Heart right ventricle (tissue), 16 donors: ENCODE data around the gene ANKRD6. TPM values are rescaled to one million over a fixed set of nuclear protein-coding genes. Genes with fewer than 3 reads are reported as not detected.

Source experiments
- ATAC-seq, 8 donors: fragments of 200-7000 bp; cut with Tn5 transposase; one replicate each; pipeline ENCODE4 v1.9.1; 2020; ENCODE audit warnings: mild to moderate bottlenecking in 8 of 8, moderate library complexity in 8 of 8, moderate number of reproducible peaks in 1 of 8
- DNase-seq, 2 donors: peaks; one replicate each; pipeline ENCODE4 v3.0.0-alpha.2; 2020
- H3K27ac ChIP-seq, 10 donors: fragments of 200-600 bp; sonication (generic) in 2 of 10; one replicate each; pipeline versions ENCODE4 v1.5.0 to v1.8.0; 2020 to 2022; ENCODE audit warnings: mild to moderate bottlenecking in 3 of 10
- H3K27me3 ChIP-seq, 7 donors: fragments of 200-600 bp; one replicate each; pipeline ENCODE4 v1.8.0; 2021 to 2022; ENCODE audit warnings: mild to moderate bottlenecking in 2 of 7
- H3K36me3 ChIP-seq, 9 donors: fragments of 200-600 bp; sonication (generic) in 1 of 9; one replicate each; pipeline versions ENCODE4 v1.5.0 to v1.8.0; 2020 to 2022; ENCODE audit warnings: mild to moderate bottlenecking in 2 of 9
- H3K4me1 ChIP-seq, 9 donors: fragments of 200-600 bp; sonication (generic) in 1 of 9; one replicate each; pipeline versions ENCODE4 v1.5.0 to v1.8.0; 2020 to 2022; ENCODE audit warnings: mild to moderate bottlenecking in 4 of 9
- H3K4me3 ChIP-seq, 10 donors: fragments of 200-600 bp; sonication (generic) in 2 of 10; one replicate each; pipeline versions ENCODE4 v1.5.0 to v1.8.0; 2020 to 2022; ENCODE audit warnings: mild to moderate bottlenecking in 7 of 10, moderate library complexity in 2 of 10
- H3K9me3 ChIP-seq, 11 donors: fragments of 200-600 bp in 10 of 11; sonication (generic) in 2 of 11; one replicate each; pipeline versions ENCODE4 v1.5.0 to v1.8.0; 2013 to 2022; ENCODE audit warnings: mild to moderate bottlenecking in 2 of 11, control low read depth in 1 of 11, moderate library complexity in 1 of 11
- WGBS, 2 donors: extraction: QIAGEN DNeasy Blood & Tissue Kit; methylation state at CpG; one replicate each; pipeline ENCODE4 v1.1.7; 2013; ENCODE audit warnings: inconsistent platforms in 1 of 2; 5-methylcytosine and 5-hydroxymethylcytosine counted together
- intact Hi-C, 10 donors: fragments of 100-400 bp; cut with DNase I; formaldehyde crosslinking; loops; one replicate each; pipeline versions ENCODE4 v1.11.1 to v1.14.2; 2022
- polyA plus RNA-seq, 2 donors: library from polyadenylated mRNA; stranded (reverse); fragments of 200-250 nt; gene quantifications; one replicate each; pipeline ENCODE4 v1.2.3, GENCODE V29; 2013
- total RNA-seq, 10 donors: library from RNA; stranded (reverse); fragmentation: NEBNext Ultra II Directional in 3 of 10; extraction: Animal tissue kit (Norgen Biotek cat#: 25700) in 3 of 10; gene quantifications; one replicate each; pipeline versions ENCODE4 v1.2.1 to v1.2.4, GENCODE V29; 2021 to 2023
- TF ChIP-seq, protein P1 (sequence below), 9 donors: fragments of 200-600 bp; sonication (generic) in 2 of 9; IDR thresholded peaks; one replicate each; pipeline versions ENCODE4 v1.5.0 to v1.8.0; 2021 to 2022; ENCODE audit warnings: antibody characterized with exemption in 9 of 9, mild to moderate bottlenecking in 5 of 9, moderate library complexity in 1 of 9
- donor health status: Arrhythmogenic right ventricular cardiomyopathy.
- donor health status: ischemic (EF 13 %, LVEDD 7.1; RV severe dilation, severe dysfunction).
- donor health status: healthy with polysubstance abuse.
- donor health status: DM: no; HTN: yes; CAD: no.
- donor health status: DM: no; HTN: no; CAD: no.
- donor health status: ischemic (EF 25% LVEDD 6.9; RV normal size, moderate dysfunction).
- donor health status: ischemic (EF 25% LVEDD 5.7; RV mildly dilated, moderate dysfunction).
- donor health status: healthy.
- donor health status: DM: yes; HTN: yes; CAD: no.
- donor health status: Ischemic cardiomyopathy.
- donor health status: ischemic (EF 35%, LVEDD 5.7; RV mildly dilated, moderate dysfunction).
- donor health status: nonischemic (EF 11% LVEDD 7.7; RV severe dilation, severe dysfunction).
- donor health status: DM: yes; HTN: yes; CAD: no.
- donor health status: PGD.
- donor health status: ischemic (EF 29% LVEDD 5.4; RV normal size, mild dysfunction).
- donor health status: nonischemic (EF 23%, LVEDD 6.1; RV moderate dilation, normal function).

Gene ANKRD6
- total and polyA plus RNA-seq, 12 donors = 2.0 to 18.2 (median 9.6) TPM

DNA sequence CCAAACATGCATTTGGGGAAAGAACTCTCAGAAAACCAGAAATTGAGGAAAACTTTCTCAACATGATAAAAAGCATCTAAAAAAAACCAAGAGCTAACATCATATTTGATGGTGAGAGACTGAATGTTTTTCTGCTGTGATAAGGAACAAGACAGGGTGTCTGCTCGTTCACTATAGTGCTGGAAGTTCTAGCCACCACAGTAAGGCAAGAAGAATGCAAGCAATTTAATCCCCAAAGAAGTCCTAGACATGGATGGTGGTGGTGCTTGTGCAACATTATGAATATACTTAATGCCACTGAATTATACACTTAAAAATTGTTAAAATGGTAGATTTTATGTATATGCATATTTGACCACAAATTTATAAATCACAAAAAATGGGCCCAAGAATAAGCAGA, 152.2 kb downstream of the ANKRD6 start:
- no peak for DNase-seq
- no peaks in the 10 kb centered on the region for H3K36me3 ChIP-seq
- TF ChIP-seq, protein P1, sequence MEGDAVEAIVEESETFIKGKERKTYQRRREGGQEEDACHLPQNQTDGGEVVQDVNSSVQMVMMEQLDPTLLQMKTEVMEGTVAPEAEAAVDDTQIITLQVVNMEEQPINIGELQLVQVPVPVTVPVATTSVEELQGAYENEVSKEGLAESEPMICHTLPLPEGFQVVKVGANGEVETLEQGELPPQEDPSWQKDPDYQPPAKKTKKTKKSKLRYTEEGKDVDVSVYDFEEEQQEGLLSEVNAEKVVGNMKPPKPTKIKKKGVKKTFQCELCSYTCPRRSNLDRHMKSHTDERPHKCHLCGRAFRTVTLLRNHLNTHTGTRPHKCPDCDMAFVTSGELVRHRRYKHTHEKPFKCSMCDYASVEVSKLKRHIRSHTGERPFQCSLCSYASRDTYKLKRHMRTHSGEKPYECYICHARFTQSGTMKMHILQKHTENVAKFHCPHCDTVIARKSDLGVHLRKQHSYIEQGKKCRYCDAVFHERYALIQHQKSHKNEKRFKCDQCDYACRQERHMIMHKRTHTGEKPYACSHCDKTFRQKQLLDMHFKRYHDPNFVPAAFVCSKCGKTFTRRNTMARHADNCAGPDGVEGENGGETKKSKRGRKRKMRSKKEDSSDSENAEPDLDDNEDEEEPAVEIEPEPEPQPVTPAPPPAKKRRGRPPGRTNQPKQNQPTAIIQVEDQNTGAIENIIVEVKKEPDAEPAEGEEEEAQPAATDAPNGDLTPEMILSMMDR (IDR thresholded peaks at IDR 0.05) = no peak
- no peak overlapping the region for H3K27ac ChIP-seq
- intact Hi-C loops = no loop called here
- H3K27me3 ChIP-seq = no peaks in the 10 kb centered on the region
- H3K4me3 ChIP-seq = no peak overlapping the region
- ATAC-seq = no peak
- H3K4me1 ChIP-seq = no peaks in the 10 kb centered on the region
- no peaks in the 10 kb centered on the region for H3K9me3 ChIP-seq
- WGBS, 2 donors = 70 to 71% methylated on average over 1 of the region's 1 CpG

DNA sequence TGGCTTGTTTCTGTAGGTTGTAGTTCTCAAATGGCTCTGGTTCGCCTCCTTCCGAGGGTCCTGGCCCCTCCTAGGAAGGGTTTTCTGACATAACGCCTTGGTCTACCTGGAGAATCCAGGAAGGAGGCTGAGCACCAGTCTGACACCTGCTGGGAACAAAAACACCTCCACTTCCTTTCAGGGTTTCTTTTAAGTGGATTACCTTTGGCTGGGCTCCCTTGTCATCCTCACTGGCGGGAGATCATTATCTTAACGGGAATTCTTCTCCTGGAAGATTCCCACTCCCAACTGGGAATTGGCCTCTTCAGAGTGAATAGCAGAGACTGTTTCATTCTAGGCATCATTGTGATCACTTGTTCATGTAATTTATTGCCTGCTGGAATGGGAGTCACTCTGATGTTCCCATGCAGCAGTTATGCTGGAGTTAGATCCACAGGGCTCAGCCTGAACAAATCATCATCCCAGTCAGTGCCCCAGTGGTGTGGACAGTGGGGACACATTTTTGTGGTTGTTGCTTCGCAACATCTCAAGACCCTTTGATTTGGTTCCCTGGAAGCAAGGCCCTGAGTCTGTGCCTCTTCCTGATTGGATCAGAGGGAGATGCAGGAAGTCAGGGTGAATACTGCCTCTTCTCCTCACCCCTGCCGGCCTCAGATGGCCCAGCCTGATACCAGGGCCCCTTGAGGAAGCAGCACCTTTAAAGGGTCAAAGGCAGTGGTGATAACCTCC, 156.5 kb downstream of the ANKRD6 start:
- no peaks in the 10 kb centered on the region for H3K4me1 ChIP-seq
- no peak for ATAC-seq
- H3K27me3 ChIP-seq = no peaks in the 10 kb centered on the region
- H3K9me3 ChIP-seq = no peaks in the 10 kb centered on the region
- no peak overlapping the region for H3K4me3 ChIP-seq
- H3K36me3 ChIP-seq = no peaks in the 10 kb centered on the region
- no peak overlapping the region for H3K27ac ChIP-seq
- intact Hi-C loops = loop anchor here in 1 of 10 donors (10.0 kb wide), 1 partner anchor 55 kb away; no protein-coding TSS in a partner anchor
- TF ChIP-seq, protein P1 (IDR thresholded peaks at IDR 0.05) = no peak
- 75 to 76% methylated on average over 7 of the region's 7 CpGs for WGBS, 2 donors
- no peak for DNase-seq

DNA sequence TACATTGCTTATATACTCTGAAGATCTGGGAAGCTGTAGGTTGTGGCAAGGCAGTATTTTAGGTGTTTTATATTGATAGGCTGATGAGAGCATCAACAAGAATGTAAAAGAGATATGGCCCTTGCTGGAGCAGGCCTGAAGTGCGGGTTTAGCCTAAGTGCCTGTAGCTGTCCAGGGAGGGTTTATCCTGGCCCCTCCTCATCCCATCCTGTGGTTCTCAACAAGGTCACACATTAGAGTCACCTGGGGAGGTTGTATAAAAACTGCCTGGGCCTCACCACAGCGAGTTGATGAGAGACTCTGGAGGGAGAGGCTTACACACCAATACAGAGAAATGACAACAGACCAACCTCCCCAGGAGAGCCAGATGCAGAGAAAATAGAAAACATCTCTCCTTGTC, 157.2 kb downstream of the ANKRD6 start:
- H3K4me1 ChIP-seq = no peaks in the 10 kb centered on the region
- TF ChIP-seq, protein P1 (IDR thresholded peaks at IDR 0.05) = no peak
- H3K27me3 ChIP-seq = no peaks in the 10 kb centered on the region
- no peak for DNase-seq
- intact Hi-C loops = loop anchor here in 1 of 10 donors (10.0 kb wide), 1 partner anchor 55 kb away; no protein-coding TSS in a partner anchor
- H3K4me3 ChIP-seq = no peak overlapping the region
- 74 to 75% methylated on average over 2 of the region's 2 CpGs for WGBS, 2 donors
- no peaks in the 10 kb centered on the region for H3K9me3 ChIP-seq
- H3K27ac ChIP-seq = no peak overlapping the region
- ATAC-seq = no peak
- no peaks in the 10 kb centered on the region for H3K36me3 ChIP-seq

DNA sequence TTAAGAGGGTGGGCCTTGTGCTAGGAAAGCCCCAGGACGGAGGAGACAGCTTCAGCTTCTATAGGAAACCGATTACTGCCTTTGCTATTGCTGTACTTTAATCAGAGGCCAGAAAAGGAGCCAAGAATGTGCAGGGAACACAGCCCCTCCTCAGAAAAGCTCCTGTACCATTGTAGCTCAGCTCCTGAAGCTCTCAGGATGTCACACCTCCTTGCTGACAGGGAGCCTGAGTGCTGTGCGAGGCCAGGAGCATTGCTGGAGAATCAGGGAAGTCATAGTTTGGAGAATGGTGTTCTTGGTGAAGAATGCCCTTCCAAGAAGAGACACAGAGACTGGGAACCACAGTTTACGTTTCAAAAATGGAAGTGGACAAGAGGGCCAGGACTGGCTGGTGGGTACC, 158.8 kb downstream of the ANKRD6 start:
- H3K9me3 ChIP-seq = no peaks in the 10 kb centered on the region
- TF ChIP-seq, protein P1 (IDR thresholded peaks at IDR 0.05) = no peak
- 93% methylated on average over 4 of the region's 4 CpGs for WGBS, 2 donors
- H3K4me3 ChIP-seq = no peak overlapping the region
- no peaks in the 10 kb centered on the region for H3K27me3 ChIP-seq
- peaks cover 0 to 12% (median 3%) of the 10 kb centered on the region in 9 donors for H3K4me1 ChIP-seq
- ATAC-seq = no peak
- no peak for DNase-seq
- intact Hi-C loops = loop anchor here in 1 of 10 donors (10.0 kb wide), 1 partner anchor 57 kb away; no protein-coding TSS in a partner anchor
- H3K27ac ChIP-seq = no peak overlapping the region
- no peaks in the 10 kb centered on the region for H3K36me3 ChIP-seq
